IMR-90 (cell line): ENCODE data around the gene LY86.
"Not testable (repeated sequence)": the region's sequence is repeated elsewhere in the genome, so short reads cannot be mapped to it uniquely, and the experiment has no call there.

ENCODE experiments used
- BHLHE40 ChIP-seq: fragments of 150-350 bp; IDR thresholded peaks from 2 replicates; pipeline ENCODE4 v1.6.1; 2016; ENCODE audit warnings: mild to moderate bottlenecking, low read depth, low read length
- CTCF ChIP-seq: conservative IDR thresholded peaks from 2 replicates; pipeline ENCODE4 v1.5.1; 2012; ENCODE audit warnings: mild to moderate bottlenecking, low read depth, low read length, improper control_type of control experiment
- MXI1 ChIP-seq: IDR thresholded peaks from 2 replicates; pipeline ENCODE4 v1.6.1; 2012; ENCODE audit warnings: low read depth, mild to moderate bottlenecking, low read length, moderate library complexity, borderline replicate concordance
- POLR2A ChIP-seq: IDR thresholded peaks from 2 replicates; pipeline ENCODE4 v1.6.1; 2012; ENCODE audit warnings: mild to moderate bottlenecking, low read depth, low read length
- RFX5 ChIP-seq: IDR thresholded peaks from 2 replicates; pipeline ENCODE4 v1.8.0; 2012; ENCODE audit warnings: low read depth, mild to moderate bottlenecking, low read length, moderate library complexity
- USF2 ChIP-seq: fragments of 150-350 bp; IDR thresholded peaks from 2 replicates; pipeline ENCODE4 v1.6.1; 2017; ENCODE audit warnings: mild to moderate bottlenecking, antibody characterized with exemption, low read length, low read depth

- TF ChIP-seq POLR2A, MXI1, CTCF, BHLHE40, USF2, RFX5: not testable (repeated sequence)
Measured at GRCh38 chr6:6606391-6607030, 18.0 kb downstream of the LY86 start.
